Measurements from ENCODE around the gene DAB1. TPM values are rescaled to one million over a fixed set of nuclear protein-coding genes. Genes with fewer than 3 reads are reported as not detected.
"Not testable (repeated sequence)": the region's sequence is repeated elsewhere in the genome, so short reads cannot be mapped to it uniquely, and the experiment has no call there.

DAB1 gene
- total RNA-seq, 1 donor from 2014 or later, result not detected

GRCh38 chr1:57124768-57125446 lies 299.0 kb downstream of the DAB1 start:
- no peak for DNase-seq (ENCODE audit: low read depth)

GRCh38 chr1:57124170-57124569 lies 299.7 kb downstream of the DAB1 start:
- no peak for DNase-seq (ENCODE audit: low read depth)

- no peak for DNase-seq (ENCODE audit: low read depth)
These were observed 301.8 kb downstream of the DAB1 start for GRCh38 chr1:57122031-57122430.

- DNase-seq (ENCODE audit: low read depth), result no peak
These were observed 304.8 kb downstream of the DAB1 start for GRCh38 chr1:57118948-57119603.

GRCh38 chr1:57117753-57118152 lies 306.1 kb downstream of the DAB1 start:
- DNase-seq (ENCODE audit: low read depth), result no peak

GRCh38 chr1:57116871-57117270 lies 307.0 kb downstream of the DAB1 start:
- no peak for DNase-seq (ENCODE audit: low read depth)

- DNase-seq (ENCODE audit: low read depth), result no peak
These were observed 308.7 kb downstream of the DAB1 start for GRCh38 chr1:57115030-57115614.

- no peak for DNase-seq (ENCODE audit: low read depth)
These were observed 311.7 kb downstream of the DAB1 start for GRCh38 chr1:57112148-57112547.

GRCh38 chr1:57111175-57111574 lies 312.7 kb downstream of the DAB1 start:
- DNase-seq (ENCODE audit: low read depth), result no peak

- no peak for DNase-seq (ENCODE audit: low read depth)
These were observed 314.0 kb downstream of the DAB1 start for GRCh38 chr1:57109883-57110282.

GRCh38 chr1:57109247-57109646 lies 314.6 kb downstream of the DAB1 start:
- DNase-seq (ENCODE audit: low read depth), result no peak

- no peak for DNase-seq (ENCODE audit: low read depth)
These were observed 317.6 kb downstream of the DAB1 start for GRCh38 chr1:57106296-57106695.

- DNase-seq (ENCODE audit: low read depth), result no peak
These were observed 321.1 kb downstream of the DAB1 start for GRCh38 chr1:57102561-57103326.

GRCh38 chr1:57101209-57101608 lies 322.7 kb downstream of the DAB1 start:
- no peak for DNase-seq (ENCODE audit: low read depth)

- no peak for DNase-seq (ENCODE audit: low read depth)
These were observed 329.1 kb downstream of the DAB1 start for GRCh38 chr1:57094749-57095148.

GRCh38 chr1:57093122-57093521 lies 330.7 kb downstream of the DAB1 start:
- DNase-seq (ENCODE audit: low read depth), result no peak

GRCh38 chr1:57091642-57092041 lies 332.2 kb downstream of the DAB1 start:
- no peak for DNase-seq (ENCODE audit: low read depth)

GRCh38 chr1:57089855-57090254 lies 334.0 kb downstream of the DAB1 start:
- no peak for DNase-seq (ENCODE audit: low read depth)

- no peak for DNase-seq (ENCODE audit: low read depth)
These were observed 334.6 kb downstream of the DAB1 start for GRCh38 chr1:57089221-57089620.

GRCh38 chr1:57088653-57089052 lies 335.2 kb downstream of the DAB1 start:
- no peak for DNase-seq (ENCODE audit: low read depth)

- DNase-seq (ENCODE audit: low read depth), result not testable (repeated sequence)
These were observed 336.2 kb downstream of the DAB1 start for GRCh38 chr1:57087660-57088059.

- DNase-seq (ENCODE audit: low read depth), result no peak
These were observed 337.7 kb downstream of the DAB1 start for GRCh38 chr1:57086154-57086553.

Measured in myocyte (in vitro differentiated cells).